ENCODE results near the gene TRNAU1AP.
"Not testable (repeated sequence)": the region's sequence is repeated elsewhere in the genome, so short reads cannot be mapped to it uniquely, and the experiment has no call there.

TRNAU1AP gene

DNA sequence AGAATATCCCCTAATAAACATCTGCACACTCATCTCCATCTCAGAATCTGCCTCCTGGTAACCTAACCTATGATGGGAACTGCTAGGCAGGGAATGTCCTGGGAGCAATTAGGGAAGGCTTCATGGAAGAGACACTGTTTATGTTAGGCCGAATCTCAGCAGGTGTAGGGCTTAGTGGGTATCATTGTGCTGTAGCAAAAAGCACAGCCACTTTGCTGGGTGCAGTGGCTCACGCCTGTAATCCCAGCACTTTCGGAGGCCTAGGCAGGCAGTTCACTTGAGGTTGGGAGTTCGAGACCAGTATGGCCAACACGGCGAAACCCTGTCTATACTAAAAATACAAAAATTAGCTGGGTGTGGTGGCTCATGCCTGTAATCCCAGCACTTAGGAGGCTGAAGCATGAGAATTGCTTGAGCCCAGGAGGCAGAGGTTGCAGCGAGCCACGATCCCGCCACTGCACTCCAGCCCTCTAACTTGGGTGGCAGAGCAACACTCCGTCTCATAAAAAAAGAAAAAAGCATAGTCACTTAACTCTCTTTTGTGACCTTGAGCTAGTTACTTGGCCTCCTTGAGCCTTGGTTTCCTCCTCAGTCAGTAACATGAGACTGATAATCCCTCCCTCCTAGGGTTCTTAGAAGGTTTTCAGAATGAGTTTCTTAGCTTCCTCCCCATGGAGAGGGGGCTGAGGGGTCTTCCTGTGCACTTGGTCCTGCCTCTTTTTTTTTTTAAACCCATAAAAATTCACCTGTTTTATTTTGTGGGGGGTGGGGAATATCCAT lies 42.7 kb downstream of the TRNAU1AP start:
- no peak overlapping the region for H3K27ac ChIP-seq
- TF ChIP-seq ZFX (IDR thresholded peaks at IDR 0.05), result no peak
- TF ChIP-seq, protein P1, sequence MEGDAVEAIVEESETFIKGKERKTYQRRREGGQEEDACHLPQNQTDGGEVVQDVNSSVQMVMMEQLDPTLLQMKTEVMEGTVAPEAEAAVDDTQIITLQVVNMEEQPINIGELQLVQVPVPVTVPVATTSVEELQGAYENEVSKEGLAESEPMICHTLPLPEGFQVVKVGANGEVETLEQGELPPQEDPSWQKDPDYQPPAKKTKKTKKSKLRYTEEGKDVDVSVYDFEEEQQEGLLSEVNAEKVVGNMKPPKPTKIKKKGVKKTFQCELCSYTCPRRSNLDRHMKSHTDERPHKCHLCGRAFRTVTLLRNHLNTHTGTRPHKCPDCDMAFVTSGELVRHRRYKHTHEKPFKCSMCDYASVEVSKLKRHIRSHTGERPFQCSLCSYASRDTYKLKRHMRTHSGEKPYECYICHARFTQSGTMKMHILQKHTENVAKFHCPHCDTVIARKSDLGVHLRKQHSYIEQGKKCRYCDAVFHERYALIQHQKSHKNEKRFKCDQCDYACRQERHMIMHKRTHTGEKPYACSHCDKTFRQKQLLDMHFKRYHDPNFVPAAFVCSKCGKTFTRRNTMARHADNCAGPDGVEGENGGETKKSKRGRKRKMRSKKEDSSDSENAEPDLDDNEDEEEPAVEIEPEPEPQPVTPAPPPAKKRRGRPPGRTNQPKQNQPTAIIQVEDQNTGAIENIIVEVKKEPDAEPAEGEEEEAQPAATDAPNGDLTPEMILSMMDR (conservative IDR thresholded peaks at IDR 0.05), result no peak

DNA sequence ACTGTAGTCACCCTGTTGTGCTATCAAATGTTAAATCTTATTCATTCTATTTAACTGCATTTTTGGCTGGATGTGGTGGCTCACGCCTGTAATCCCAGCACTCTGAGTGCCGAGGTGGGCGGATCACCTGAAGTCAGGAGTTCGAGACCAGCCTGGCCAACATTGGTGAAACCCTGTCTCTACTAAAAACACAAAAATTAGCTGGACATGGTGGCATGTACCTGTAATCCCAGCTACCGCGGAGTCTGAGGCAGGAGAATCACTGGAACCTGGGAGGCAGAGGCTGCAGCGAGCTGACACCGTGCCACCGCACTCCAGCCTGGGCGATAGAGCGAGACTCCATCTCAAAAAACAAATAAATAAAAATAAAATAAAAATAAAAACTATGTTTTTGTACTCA lies 43.4 kb downstream of the TRNAU1AP start:
- not testable (repeated sequence) for H3K27ac ChIP-seq

DNA sequence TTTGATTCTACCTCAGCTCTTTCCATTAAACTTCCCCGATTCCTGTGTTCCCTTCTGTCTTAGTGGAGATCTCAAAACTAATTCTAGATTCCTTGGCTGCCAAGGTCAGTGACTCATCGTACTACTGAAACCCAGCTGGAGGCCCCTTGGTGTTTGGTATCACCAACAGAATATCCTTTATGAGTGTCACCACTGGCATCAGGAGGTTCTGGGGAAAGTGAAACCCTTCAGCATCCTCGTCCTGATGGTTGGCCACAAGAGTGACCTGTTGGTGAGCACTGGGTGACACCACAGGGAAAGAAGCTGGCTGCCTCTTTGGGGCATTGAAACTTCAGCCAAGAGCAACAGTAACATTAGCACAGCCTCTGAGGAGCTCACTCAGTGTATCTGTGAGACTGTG lies 48.8 kb downstream of the TRNAU1AP start:
- TF ChIP-seq, protein P1 (conservative IDR thresholded peaks at IDR 0.05), result no peak
- TF ChIP-seq ZFX (IDR thresholded peaks at IDR 0.05), result no peak
- H3K27ac ChIP-seq, result no peak overlapping the region

DNA sequence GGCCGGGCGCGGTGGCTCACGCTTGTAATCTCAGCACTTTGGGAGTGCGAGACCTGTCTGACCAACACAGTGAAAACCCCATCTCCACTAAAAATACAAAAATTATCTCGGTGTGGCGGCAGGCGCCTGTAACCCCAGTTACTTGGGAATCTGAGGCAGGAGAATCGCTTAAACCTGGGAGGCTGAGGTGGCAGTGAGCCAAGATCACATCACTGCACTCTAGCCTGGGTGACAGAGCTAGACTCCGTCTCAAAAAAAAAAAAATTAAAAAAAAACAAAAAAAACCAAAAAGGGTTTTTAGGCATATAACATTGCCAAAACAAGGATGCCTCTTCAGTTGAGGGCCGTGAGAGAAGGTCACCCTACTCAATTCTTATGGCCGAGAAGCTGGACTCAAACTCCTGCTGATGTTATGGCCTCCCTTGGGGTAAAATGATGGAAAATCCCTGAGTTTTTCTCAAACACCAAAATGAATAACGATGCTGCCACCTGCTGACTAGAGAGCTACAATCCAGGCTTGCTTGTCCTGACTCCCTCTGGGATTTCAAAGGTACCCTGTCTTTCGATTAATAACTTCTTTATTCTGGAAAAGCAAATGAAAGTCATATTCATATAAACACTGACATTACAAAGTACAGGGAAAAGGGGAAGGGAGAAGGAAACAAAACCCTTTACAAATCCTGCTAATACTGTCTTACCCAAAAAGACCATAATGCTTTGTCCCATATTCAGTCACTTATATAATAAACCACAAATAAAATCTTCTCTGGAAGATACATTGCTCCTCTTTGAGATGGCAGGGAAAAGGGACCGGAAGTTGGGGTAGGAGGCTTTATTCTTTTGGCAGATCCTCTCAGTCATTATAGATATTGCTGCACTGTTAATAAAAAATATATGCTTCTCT lies 49.9 kb downstream of the TRNAU1AP start:
- H3K27ac ChIP-seq, result no peak overlapping the region

DNA sequence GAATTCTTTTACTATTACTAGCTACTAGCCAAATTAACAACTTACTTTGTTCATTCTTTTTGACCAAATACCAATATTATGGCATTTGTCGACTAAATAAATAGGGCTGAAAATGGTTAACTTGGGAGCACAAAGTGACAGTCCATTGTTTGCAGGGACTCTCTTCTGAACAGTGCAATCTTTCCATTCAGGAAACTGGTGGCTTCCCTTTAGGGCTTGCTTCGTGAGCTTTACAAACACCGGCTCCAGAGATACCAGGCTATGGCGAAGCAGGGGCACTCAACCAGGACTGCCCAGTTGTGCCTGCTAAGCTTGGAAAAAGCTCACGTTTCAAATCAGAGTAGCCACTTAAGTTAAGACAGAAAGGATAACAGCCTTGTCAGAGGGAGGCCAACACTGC lies 51.5 kb downstream of the TRNAU1AP start:
- TF ChIP-seq, protein P1 (conservative IDR thresholded peaks at IDR 0.05), result no peak
- no peak for TF ChIP-seq ZFX (IDR thresholded peaks at IDR 0.05)
- no peak overlapping the region for H3K27ac ChIP-seq

More for the DNA sequence above, 49.9 kb downstream of the TRNAU1AP start:
- TF ChIP-seq, protein P1 (conservative IDR thresholded peaks at IDR 0.05), result no peak; the same call in 1 of the 2 replicates
- no peak for TF ChIP-seq ZFX (IDR thresholded peaks at IDR 0.05)

DNA sequence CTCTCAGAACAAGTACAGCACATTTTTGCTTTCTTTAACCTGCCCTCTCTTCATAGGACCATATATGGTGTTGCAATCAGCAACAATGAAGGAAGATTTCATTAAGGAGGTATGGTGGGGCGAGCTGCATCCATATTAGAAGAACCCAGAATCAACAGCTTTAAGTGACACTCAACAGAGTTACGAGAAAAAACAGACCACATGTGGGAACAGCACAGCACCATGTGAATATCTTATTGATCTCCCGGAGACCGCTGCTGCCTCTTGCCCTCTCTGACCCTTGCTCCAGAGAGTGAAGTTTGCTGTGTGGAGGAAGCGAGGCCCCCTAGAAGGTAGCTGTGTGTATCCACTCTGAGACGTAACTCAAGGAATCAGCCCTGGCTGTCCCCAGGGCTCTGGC lies 52.1 kb downstream of the TRNAU1AP start:
- H3K27ac ChIP-seq, result no peak overlapping the region
- TF ChIP-seq ZFX (IDR thresholded peaks at IDR 0.05), result no peak
- TF ChIP-seq, protein P1 (conservative IDR thresholded peaks at IDR 0.05), result no peak

DNA sequence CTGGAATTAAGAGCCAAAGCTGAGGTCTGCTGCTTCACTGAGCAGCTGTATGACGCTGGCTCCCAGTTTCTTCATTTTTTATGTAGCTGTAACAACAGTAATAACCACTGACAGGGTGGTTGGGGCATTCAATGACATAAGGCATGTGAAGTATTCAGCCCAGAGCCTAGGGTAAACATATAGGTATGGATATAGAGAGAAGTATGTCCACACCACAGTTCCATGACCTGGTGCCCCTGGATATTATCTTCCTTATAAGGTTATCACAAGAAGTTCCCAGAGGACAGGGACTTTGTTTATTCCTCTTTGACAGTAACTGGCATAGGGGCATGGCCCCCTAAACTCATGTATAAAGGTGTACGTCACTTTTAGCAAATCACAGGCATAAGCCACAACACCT lies 53.9 kb downstream of the TRNAU1AP start:
- no peak overlapping the region for H3K27ac ChIP-seq
- TF ChIP-seq ZFX (IDR thresholded peaks at IDR 0.05), result no peak
- TF ChIP-seq, protein P1 (conservative IDR thresholded peaks at IDR 0.05), result no peak
